Nucleus accumbens (tissue), 56 donors: ENCODE data around the gene IGSF1.
"Not testable (repeated sequence)": the region's sequence is repeated elsewhere in the genome, so short reads cannot be mapped to it uniquely, and the experiment has no call there.

Experiments
- DNase-seq, 56 donors: peaks; one replicate each; lab custom pipeline; 2025; lab: John Stamatoyannopoulos, UW

The IGSF1 gene

GRCh38 chrX:131271274-131271673 lies 17.8 kb downstream of the IGSF1 start:
- DNase-seq, result no peak

GRCh38 chrX:131270080-131270479 lies 19.0 kb downstream of the IGSF1 start:
- no peak for DNase-seq

GRCh38 chrX:131264665-131265064 lies 24.4 kb downstream of the IGSF1 start:
- DNase-seq, result peak in 4 of 56 donors; percentile 0 to 6 (median 2)

DNA sequence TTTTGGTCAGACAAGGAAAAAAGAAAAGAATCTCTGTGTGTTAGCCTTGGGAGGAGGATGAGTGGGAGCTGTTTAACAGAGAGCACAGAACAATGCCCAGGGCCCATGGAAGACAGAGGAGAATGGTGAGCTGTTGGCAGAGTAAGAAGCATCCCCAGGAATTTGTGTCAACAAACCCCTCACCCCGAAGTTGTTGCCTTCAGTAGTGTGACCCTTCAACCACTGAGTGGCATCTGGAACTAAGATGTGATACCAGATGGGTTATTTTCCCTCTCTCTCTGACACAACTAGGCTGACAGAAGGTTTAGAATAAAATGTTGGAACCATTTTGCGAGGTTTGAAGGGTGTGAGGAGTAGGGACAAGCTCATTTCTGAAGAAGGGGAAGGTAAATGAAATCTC lies 25.1 kb downstream of the IGSF1 start:
- DNase-seq, result no peak

GRCh38 chrX:131262738-131263679 lies 26.1 kb downstream of the IGSF1 start:
- DNase-seq, result peak in 1 of 56 donors; percentile 0

- no peak for DNase-seq
Measured at GRCh38 chrX:131262200-131262599, 26.9 kb downstream of the IGSF1 start.

- no peak for DNase-seq
Measured at GRCh38 chrX:131257367-131257766, 31.7 kb downstream of the IGSF1 start.

DNA sequence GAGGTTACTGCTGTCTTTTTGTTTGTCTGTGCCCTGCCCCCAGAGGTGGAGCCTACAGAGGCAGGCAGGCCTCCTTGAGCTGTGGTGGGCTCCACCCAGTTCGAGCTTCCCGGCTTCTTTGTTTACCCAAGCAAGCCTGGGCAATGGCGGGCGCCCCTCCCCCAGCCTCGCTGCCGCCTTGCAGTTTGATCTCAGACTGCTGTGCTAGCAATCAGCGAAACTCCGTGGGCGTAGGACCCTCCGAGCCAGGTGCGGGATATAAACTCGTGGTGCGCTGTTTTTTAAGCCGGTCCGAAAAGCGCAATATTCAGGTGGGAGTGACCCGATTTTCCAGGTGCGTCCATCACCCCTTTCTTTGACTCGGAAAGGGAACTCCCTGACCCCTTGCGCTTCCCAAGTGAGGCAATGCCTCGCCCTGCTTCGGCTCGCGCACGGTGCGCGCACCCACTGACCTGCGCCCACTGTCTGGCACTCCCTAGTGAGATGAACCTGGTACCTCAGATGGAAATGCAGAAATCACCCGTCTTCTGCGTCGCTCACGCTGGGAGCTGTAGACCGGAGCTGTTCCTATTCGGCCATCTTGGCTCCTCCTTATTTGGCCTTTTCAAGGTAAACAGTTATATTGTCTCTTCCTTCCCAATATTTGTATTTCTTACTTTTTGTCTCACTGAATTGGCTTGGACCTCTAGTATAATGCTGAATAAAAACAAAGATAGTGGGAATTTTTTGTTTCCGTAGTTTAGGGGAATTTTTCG lies 37.9 kb downstream of the IGSF1 start:
- not testable (repeated sequence) for DNase-seq

DNA sequence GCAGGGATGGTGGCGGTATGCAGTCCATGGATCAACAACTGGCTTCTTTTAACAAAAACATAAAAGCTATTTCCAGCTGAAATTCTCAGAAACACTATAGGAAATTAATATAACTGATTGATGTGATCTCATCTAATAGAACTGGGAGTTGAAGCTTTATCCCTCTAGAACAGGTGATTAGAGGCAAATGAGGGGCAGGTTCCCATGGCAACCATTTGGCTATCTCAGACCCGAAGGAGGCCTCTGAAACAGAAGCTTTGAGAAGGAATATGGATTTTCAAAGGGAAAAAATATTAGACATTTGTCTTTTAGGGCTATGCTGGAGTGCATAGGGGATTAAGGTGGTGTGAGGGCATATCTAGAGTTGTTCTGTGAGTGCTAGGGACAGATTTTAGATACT lies 50.0 kb downstream of the IGSF1 start:
- no peak for DNase-seq

- no peak for DNase-seq
Measured at GRCh38 chrX:131237363-131237762, 51.7 kb downstream of the IGSF1 start.

DNA sequence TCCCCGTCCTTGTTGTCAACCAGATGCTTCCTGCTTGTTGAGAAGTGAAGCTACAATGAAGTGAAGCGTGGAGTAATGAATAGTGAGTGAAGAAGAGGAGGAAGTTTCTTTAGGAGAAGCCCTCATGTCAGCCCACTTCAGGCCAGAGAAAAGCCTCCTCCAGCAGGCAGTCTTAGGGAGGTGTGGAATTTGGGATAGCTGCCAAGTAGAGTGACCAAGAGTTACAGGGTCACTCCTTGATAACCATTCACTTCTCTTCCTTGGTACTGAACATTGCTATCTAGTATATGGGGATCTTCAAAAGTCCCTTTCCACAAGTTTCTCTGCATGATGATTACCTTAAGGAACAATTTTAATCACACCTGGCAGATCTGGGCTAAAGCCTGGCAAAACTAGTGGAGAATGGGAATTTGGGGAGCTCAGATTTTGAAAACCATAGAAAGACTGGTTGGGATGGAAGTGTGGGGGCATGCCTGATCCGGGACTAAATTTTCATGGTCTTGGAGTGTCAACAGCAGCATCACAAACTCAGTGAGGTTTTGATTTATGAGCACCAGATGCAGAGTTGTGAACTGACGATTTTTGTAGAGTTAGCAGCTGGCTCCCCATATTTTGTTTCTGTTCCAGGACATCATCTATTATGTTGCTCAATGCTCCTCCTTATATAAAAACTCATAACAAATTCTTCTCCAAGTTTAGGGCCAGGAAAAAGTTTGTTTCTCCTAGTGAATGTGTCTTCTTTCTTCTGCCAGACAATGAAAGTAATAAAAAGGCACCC lies 53.1 kb downstream of the IGSF1 start:
- no peak for DNase-seq

DNA sequence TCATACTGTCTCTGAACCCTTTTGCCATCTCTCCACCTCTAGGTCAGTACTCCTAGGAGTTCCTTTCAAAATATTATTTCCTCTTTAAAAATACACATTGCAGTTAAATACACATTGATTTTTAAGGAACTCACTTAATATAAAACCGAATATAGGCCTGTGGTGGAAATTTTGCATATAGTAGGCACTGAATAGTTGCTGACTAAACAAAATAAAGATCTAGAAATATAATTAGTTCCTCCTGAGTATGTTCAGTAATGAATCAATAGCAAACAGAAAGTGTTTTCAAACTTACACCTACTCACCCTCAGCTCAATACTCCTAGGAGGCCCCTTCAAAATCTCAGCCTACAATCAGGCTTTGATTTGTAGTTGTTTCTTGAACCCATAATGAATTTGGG lies 61.5 kb downstream of the IGSF1 start:
- DNase-seq, result no peak

GRCh38 chrX:131226591-131226990 lies 62.5 kb downstream of the IGSF1 start:
- no peak for DNase-seq

DNA sequence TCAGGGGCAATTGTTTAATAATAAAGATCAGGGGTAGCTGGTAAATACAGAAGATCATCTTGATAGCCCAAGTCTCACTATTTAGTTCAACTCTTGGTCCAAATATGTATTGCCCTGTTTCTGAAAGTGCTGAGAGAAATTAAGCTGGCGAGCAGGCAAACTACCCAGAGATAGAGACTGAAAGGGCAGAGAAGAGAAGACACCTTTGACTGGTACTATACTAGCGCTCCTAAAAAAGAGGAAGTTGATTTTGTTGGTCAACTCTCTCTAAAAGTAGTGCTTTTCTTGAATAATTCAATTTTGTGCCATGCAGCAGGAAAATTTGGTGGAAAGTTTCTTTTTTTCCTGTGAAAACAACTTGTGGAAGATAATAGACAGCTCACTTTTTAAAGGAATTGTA lies 64.0 kb downstream of the IGSF1 start:
- no peak for DNase-seq
